H1 (cell line): Measurements from ENCODE around the gene GPC6.

Experiments used
- EP300 ChIP-seq, 2 experiments: IDR thresholded peaks; 1 replicate in 1 of 2; 2 replicates in 1 of 2; pipeline ENCODE4 v1.6.1; 2011 to 2012; ENCODE audit warnings: low read depth in 2 of 2, low read length in 2 of 2, mild to moderate bottlenecking in 2 of 2, borderline replicate concordance in 1 of 2, inconsistent platforms in 1 of 2, moderate library complexity in 1 of 2
- GTF2F1 ChIP-seq: IDR thresholded peaks from 2 replicates; pipeline ENCODE4 v1.6.1; 2012; ENCODE audit warnings: low read depth, low read length, improper control_type of control experiment, borderline replicate concordance
- JUN ChIP-seq: IDR thresholded peaks from 2 replicates; pipeline ENCODE4 v1.6.1; 2011; ENCODE audit warnings: low read depth, mild to moderate bottlenecking, improper control_type of control experiment, low read length
- KDM5A ChIP-seq: fragments of 200-600 bp; IDR thresholded peaks from 2 replicates; pipeline ENCODE4 v1.7.1; 2012; ENCODE audit warnings: mild to moderate bottlenecking, low read length, inconsistent platforms, mixed read lengths
- MAFK ChIP-seq: IDR thresholded peaks from 2 replicates; pipeline ENCODE4 v1.6.1; 2012; ENCODE audit warnings: low read depth, mild to moderate bottlenecking, improper control_type of control experiment, low read length
- RAD21 ChIP-seq, 2 experiments: IDR thresholded peaks in 1 of 2; conservative IDR thresholded peaks in 1 of 2; 2 replicates each; pipeline ENCODE4 v1.6.1; 2011; ENCODE audit warnings: low read depth in 2 of 2, low read length in 2 of 2, improper control_type of control experiment in 1 of 2, inconsistent platforms in 1 of 2, mild to moderate bottlenecking in 1 of 2, moderate library complexity in 1 of 2
- SIN3A ChIP-seq, 2 experiments: IDR thresholded peaks in 1 of 2; conservative IDR thresholded peaks in 1 of 2; 2 replicates each; pipeline ENCODE4 v1.6.1; 2011 to 2012; ENCODE audit warnings: low read length in 2 of 2, improper control_type of control experiment in 1 of 2, low read depth in 1 of 2, mild to moderate bottlenecking in 1 of 2
- SIX5 ChIP-seq: IDR thresholded peaks from 2 replicates; pipeline ENCODE4 v1.6.1; 2011; ENCODE audit warnings: mild to moderate bottlenecking, low read depth, low read length
- SP2 ChIP-seq: IDR thresholded peaks from 2 replicates; pipeline ENCODE4 v1.6.1; 2012; ENCODE audit warnings: mild to moderate bottlenecking, low read length, inconsistent platforms
- TF ChIP-seq, protein P1 (sequence below), 3 experiments: IDR thresholded peaks; 1 replicate in 2 of 3; 2 replicates in 1 of 3; pipeline versions ENCODE4 v1.5.1 to v1.6.1; 2011; ENCODE audit warnings: low read length in 3 of 3, mild to moderate bottlenecking in 3 of 3, inconsistent platforms in 2 of 3, low read depth in 1 of 3, moderate library complexity in 1 of 3; ENCODE audit not compliant: insufficient read depth in 1 of 3; ENCODE audit errors: control extremely low read depth in 1 of 3

DNA sequence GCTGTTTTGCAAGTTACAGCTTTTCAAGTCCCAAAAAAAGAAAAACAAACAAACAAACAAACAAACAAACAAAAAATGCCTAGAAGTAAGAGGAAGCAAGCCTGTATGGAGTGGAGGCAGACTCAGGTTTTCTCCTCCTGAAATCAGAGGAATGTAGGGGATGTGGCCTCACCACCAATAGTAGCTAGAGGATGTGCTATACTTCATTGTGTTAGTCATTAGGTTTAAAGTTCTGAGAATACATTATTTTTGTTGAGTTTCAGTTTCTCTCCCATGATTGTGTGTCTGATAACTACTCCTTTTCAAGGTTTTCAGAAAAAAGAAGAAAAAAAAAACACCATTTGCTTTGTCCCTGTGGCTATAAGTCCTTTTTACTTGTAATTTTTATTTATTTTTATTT lies 524.5 kb downstream of the GPC6 start:
- no peak for TF ChIP-seq MAFK
- TF ChIP-seq, protein P1, sequence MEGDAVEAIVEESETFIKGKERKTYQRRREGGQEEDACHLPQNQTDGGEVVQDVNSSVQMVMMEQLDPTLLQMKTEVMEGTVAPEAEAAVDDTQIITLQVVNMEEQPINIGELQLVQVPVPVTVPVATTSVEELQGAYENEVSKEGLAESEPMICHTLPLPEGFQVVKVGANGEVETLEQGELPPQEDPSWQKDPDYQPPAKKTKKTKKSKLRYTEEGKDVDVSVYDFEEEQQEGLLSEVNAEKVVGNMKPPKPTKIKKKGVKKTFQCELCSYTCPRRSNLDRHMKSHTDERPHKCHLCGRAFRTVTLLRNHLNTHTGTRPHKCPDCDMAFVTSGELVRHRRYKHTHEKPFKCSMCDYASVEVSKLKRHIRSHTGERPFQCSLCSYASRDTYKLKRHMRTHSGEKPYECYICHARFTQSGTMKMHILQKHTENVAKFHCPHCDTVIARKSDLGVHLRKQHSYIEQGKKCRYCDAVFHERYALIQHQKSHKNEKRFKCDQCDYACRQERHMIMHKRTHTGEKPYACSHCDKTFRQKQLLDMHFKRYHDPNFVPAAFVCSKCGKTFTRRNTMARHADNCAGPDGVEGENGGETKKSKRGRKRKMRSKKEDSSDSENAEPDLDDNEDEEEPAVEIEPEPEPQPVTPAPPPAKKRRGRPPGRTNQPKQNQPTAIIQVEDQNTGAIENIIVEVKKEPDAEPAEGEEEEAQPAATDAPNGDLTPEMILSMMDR (IDR thresholded peaks at IDR 0.05; ENCODE audit: control extremely low read depth in 1 of 3, insufficient read depth in 1 of 3, low read depth in 1 of 3, low read length in 3 of 3), result no peak
- TF ChIP-seq EP300 (IDR thresholded peaks at IDR 0.05; ENCODE audit: borderline replicate concordance in 1 of 2, low read depth in 2 of 2, low read length in 2 of 2), result no peak
- no peak for TF ChIP-seq SIN3A (conservative IDR thresholded peaks at IDR 0.05 in 1 of 2, IDR thresholded peaks at IDR 0.05 in 1 of 2; ENCODE audit: low read depth in 1 of 2, low read length in 2 of 2)
- TF ChIP-seq GTF2F1, result no peak
- no peak for TF ChIP-seq KDM5A
- no peak for TF ChIP-seq SP2
- TF ChIP-seq RAD21 (IDR thresholded peaks at IDR 0.05 in 1 of 2, conservative IDR thresholded peaks at IDR 0.05 in 1 of 2; ENCODE audit: low read depth in 2 of 2, low read length in 2 of 2), result no peak
- TF ChIP-seq SIX5, result no peak
- TF ChIP-seq JUN, result no peak
